ENCODE results near the gene RIMKLA.

The RIMKLA gene

GRCh38 chr1:42380586-42381279, at the start of gene RIMKLA:
Gene RIMKLA (plus strand): TSS chr1:42380792. CDS start chr1:42380935, 143 bp downstream.
- DNase-seq (ENCODE audit: low read depth, low spot score), result peak; percentile 68

- DNase-seq (ENCODE audit: low read depth, low spot score), result no peak
These were observed 47.7 kb upstream of the RIMKLA start for GRCh38 chr1:42332877-42333276.

GRCh38 chr1:42333662-42334239, 46.8 kb upstream of the RIMKLA start:
- peak; percentile 17 for DNase-seq (ENCODE audit: low read depth, low spot score)

DNA sequence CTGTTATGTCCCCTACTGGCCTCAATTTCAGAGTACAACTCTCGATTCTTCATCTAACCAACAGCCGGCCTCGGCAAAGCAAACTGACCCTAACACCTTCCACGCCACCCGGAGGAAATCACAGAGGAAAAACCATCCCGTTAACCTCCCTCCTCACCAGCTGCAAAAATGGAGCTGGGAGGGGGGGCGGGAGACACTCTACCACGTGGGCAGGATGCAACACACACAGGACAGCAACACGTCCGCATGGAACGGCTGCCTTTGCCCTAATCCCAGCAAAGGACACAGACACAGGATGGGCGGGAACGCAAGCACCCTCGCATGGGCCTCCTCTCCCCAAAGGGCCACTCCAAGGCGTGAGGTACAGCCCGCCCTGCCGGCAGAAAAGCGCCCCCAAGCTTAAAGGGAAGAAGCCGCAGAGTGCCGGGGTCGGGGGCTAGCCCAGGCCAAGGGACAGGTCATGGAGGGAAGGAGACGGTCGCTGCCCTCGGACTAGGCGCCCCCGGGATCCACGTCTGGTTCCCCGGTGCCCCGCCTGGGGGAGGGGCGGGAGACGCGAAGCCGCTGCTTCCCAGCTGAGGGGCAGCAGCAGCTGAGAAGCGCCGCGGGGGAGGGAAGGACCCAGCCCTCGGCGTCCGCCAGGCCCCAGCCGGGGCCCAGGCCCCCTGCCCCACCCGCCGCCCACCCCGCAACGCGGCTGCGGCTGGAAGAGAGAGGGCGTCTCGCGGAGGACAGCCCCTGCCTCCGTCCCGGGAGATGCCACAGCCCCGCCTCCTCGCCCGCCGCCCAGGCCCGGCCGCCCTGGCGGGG, 46.1 kb upstream of the RIMKLA start:
- DNase-seq (ENCODE audit: low read depth, low spot score), result peak; percentile 49

- DNase-seq (ENCODE audit: low read depth, low spot score), result peak; percentile 98
These were observed 45.4 kb upstream of the RIMKLA start, which contains the start of gene FOXJ3 for GRCh38 chr1:42335050-42335808. Gene FOXJ3 (minus strand): TSS chr1:42335235. CDS start chr1:42311093, 24,142 bp downstream.

GRCh38 chr1:42335809-42336518, 44.6 kb upstream of the RIMKLA start:
- peak; percentile 50 for DNase-seq (ENCODE audit: low read depth, low spot score)

- no peak for DNase-seq (ENCODE audit: low read depth, low spot score)
These were observed 43.6 kb upstream of the RIMKLA start for GRCh38 chr1:42336978-42337377.

DNA sequence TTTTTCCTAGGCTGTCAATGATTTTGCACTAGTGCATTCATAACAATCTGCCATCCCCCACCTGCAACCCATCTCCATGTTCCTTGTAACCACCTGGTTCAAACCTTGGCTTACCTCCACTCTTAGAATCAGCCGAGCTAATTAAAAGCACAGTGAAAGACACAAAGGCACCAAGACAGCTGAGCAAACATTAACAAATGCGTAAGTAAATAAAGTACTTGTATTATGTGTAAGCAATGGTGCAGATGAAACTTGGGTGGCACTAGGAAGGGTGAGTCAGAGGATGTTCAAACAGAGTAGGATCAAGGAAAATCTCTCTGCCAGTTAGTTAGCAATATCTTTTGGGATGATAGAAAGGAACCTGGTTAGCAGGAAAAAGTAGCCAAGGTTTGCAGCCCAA, 40.5 kb upstream of the RIMKLA start:
- peak; percentile 52 for DNase-seq (ENCODE audit: low read depth, low spot score)

- no peak for DNase-seq (ENCODE audit: low read depth, low spot score)
These were observed 39.7 kb upstream of the RIMKLA start for GRCh38 chr1:42340901-42341300.

DNA sequence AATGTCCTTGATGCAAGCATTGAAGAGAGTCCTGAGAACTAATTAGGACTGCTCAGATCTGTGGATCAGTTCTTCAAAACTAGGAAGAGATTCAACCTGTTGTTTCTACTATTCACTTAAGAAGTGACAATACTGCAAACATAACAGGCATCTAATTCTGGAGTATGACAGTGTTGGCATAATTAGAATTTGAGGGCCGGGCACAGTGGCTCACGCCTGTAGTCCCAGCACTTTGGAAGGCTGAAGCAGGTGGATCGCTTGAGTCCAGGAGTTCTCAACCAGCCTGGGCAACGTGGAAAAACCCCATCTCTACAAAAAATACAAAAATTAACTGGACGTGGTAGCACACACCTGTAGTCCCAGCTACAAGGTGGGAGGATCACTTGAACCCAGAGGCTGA, 37.5 kb upstream of the RIMKLA start:
- DNase-seq (ENCODE audit: low read depth, low spot score), result no peak

DNA sequence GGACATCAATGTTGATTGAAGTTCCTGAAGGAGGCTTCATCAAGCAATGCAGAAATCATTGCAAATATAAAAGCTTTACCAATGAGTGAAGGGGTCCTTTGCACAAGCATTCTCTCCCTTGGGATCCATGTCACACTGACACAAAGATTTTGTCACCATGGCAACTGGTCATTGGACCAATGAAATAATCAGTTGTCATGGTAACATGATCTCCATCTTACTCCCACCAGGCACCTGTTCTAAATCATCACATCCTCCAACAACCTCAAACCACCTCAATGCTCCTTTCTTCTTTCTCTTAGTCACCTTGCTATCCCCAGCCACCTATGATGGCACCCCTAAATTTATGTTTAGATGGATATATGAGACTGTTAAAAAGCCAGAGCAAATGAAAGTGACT, 32.1 kb upstream of the RIMKLA start:
- DNase-seq (ENCODE audit: low read depth, low spot score), result no peak

- DNase-seq (ENCODE audit: low read depth, low spot score), result peak; percentile 36
These were observed 30.5 kb upstream of the RIMKLA start for GRCh38 chr1:42350086-42350485.

DNA sequence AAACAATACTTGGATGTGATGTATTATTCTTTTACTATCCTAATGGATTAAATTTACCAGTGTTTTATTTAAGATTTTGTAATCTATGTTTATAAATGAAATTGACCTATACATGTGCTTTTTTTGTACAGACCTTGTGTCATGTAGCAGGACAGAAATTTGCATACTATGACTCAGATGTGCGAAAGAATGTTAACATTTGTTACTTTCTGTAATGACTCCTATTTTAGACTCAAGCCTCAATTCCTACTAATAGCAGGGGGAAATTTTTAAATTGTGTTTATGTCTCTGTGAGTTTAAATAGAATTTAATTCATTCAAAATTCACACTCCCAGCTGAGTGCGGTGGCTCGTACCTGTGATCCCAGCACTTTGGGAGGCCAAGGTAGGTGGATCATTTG, 21.8 kb upstream of the RIMKLA start:
- DNase-seq (ENCODE audit: low read depth, low spot score), result no peak

GRCh38 chr1:42359466-42359865, 21.1 kb upstream of the RIMKLA start:
- no peak for DNase-seq (ENCODE audit: low read depth, low spot score)

DNA sequence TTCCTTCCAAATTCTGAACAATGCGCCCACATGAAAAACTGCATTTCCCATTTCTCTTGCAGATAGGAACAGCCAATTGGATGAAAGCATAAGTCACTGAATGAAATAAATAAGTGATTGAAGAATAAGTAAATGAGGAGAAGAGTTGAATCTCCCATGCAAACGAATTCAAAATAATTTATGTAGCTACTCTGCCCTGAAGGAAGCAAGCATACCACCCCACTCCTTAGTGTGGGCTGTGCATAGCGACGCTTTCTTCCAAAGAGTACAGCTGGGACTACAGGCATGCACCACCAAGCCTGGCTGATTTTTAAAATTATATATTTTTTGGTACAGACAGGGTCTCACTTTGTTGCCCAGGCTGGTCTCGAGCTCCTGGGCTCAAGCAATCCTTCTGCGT, 16.5 kb upstream of the RIMKLA start:
- DNase-seq (ENCODE audit: low read depth, low spot score), result no peak

DNA sequence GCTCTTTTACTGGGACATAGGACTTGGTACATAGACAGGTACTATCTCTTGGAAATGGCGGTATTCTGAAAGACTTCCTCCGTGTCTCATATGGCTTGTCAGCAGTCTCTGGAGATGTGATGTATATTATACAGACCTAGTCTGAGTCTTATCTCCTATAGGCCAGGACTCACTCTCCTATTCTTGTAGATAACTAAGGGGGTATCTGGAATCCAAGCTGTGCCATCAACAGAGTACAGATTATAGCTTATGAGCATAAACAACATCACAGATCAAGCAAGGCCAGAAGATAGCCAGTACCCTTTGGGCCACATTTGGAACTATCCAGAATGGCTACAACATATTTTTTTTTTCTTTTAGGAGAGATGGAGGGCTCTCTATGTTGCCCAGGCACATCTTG, 16.1 kb upstream of the RIMKLA start:
- no peak for DNase-seq (ENCODE audit: low read depth, low spot score)

GRCh38 chr1:42365118-42365517, 15.5 kb upstream of the RIMKLA start:
- DNase-seq (ENCODE audit: low read depth, low spot score), result no peak

GRCh38 chr1:42368096-42368795, 12.3 kb upstream of the RIMKLA start:
- DNase-seq (ENCODE audit: low read depth, low spot score), result no peak

DNA sequence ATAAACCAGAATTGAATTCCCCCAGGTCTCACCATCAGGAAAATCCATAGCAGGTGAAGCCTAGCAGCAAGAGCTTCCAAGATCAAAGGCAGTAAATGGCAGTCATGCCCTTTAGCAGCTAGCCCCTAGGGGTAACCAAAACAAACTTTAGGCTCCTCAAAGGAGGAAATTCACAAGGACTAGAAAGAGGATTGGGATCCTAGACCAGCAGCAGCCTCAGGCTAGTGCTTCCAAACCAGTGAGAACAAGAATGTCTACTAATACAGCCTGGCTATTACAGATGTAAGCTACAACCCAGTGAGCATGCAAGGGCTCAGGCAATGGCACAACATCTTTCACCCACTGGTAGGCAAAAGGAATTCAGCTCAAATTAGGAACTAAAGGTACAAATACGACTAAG, 11.1 kb upstream of the RIMKLA start:
- no peak for DNase-seq (ENCODE audit: low read depth, low spot score)

DNA sequence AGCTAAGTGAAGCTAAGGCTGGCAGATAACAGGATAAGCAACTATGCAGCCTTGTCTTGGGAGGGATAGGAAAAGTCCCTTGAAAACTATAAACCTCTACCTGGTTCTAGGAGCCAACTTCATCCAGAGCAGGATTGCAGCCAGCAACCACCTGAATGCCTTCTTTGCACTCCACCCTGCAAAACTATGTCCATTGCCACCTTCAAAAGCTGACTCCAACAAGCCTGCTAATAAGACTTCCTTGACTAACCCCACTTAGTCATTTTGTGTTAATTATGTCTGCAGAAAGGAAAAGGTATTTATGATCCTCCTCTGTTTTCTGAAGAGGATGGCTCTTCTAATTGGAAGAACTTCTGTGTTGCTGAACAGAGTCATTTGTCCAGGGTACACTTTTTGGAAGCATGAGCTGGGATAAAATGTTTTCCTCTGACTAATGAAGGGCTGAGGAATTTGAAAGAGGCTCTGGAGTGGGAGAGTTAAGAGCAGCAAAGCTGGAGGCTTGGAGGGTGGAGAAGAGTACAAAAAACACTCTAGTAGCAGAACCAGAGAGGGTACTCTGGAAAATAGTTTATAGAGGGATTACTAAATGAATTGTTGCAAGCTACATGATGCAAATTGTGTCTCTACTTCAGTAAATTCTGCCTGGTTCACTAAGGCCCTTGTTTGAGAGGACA, 9.6 kb upstream of the RIMKLA start:
- no peak for DNase-seq (ENCODE audit: low read depth, low spot score)
